ENCODE data around the gene IL3.

The IL3 gene

DNA sequence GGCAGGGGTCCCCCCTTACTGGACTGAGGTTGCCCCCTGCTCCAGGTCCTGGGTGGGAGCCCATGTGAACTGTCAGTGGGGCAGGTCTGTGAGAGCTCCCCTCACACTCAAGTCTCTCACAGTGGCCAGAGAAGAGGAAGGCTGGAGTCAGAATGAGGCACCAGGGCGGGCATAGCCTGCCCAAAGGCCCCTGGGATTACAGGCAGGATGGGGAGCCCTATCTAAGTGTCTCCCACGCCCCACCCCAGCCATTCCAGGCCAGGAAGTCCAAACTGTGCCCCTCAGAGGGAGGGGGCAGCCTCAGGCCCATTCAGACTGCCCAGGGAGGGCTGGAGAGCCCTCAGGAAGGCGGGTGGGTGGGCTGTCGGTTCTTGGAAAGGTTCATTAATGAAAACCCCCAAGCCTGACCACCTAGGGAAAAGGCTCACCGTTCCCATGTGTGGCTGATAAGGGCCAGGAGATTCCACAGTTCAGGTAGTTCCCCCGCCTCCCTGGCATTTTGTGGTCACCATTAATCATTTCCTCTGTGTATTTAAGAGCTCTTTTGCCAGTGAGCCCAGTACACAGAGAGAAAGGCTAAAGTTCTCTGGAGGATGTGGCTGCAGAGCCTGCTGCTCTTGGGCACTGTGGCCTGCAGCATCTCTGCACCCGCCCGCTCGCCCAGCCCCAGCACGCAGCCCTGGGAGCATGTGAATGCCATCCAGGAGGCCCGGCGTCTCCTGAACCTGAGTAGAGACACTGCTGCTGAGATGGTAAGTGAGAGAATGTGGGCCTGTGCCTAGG is 13.0 kb downstream of the IL3 start, which contains the start of gene CSF2:
Gene CSF2, plus strand, starts transcription at position 559 of the 783 bp plus-strand sequence. Its CDS starts 35 bp downstream, at position 594.
- DNase-seq: peak; percentile 66

DNA sequence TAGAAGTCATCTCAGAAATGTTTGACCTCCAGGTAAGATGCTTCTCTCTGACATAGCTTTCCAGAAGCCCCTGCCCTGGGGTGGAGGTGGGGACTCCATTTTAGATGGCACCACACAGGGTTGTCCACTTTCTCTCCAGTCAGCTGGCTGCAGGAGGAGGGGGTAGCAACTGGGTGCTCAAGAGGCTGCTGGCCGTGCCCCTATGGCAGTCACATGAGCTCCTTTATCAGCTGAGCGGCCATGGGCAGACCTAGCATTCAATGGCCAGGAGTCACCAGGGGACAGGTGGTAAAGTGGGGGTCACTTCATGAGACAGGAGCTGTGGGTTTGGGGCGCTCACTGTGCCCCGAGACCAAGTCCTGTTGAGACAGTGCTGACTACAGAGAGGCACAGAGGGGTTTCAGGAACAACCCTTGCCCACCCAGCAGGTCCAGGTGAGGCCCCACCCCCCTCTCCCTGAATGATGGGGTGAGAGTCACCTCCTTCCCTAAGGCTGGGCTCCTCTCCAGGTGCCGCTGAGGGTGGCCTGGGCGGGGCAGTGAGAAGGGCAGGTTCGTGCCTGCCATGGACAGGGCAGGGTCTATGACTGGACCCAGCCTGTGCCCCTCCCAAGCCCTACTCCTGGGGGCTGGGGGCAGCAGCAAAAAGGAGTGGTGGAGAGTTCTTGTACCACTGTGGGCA is 13.8 kb downstream of the IL3 start:
- no peak for DNase-seq

GRCh38 chr5:132074772-132075718 is 14.6 kb downstream of the IL3 start:
- DNase-seq: no peak

DNA sequence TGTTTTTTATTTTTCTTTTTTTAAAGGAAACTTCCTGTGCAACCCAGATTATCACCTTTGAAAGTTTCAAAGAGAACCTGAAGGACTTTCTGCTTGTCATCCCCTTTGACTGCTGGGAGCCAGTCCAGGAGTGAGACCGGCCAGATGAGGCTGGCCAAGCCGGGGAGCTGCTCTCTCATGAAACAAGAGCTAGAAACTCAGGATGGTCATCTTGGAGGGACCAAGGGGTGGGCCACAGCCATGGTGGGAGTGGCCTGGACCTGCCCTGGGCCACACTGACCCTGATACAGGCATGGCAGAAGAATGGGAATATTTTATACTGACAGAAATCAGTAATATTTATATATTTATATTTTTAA is 15.2 kb downstream of the IL3 start:
- no peak for DNase-seq

- no peak for DNase-seq
These were observed 15.9 kb downstream of the IL3 start for GRCh38 chr5:132076202-132076830.

DNA sequence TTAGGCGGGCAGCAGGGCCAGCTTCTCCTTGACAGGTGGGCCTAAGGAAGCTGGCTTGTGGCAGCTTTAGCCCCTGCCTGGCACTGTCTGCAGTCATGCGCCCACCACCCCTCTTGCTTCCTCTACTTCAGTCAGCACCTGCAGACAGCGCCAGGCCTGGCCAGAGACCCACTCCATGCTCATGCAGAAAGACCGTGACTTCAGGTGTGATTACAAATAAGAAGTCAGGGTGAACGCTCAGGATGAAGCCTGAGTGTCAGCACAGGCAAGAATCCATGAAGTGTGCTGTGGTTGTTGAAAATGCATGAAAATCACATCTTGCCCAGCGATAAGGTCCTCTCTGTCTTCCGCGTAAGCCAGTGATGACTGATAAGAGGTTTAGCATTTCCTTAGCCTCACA is 16.5 kb downstream of the IL3 start:
- no peak for DNase-seq

DNA sequence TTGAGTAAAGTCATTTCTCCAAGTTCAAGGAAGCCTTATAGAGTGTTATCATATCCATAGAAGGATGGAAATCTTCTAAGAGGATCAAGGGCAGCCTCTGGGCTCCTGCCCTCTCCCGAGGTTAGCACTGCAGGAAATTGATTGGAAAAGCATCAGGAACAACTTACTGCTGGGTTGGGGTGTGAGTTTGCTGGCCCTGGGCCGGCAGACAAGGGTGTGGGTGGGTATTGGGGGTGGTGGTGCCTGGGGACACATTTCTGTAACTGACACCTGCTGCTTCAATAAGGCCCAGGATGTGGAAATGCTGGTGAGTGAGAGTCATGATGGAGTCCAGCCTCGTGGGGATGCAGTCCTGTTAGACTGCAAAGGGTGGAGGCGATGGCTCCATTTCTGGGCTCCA is 18.6 kb downstream of the IL3 start:
- no peak for DNase-seq

- no peak for DNase-seq
These were observed 19.2 kb downstream of the IL3 start for GRCh38 chr5:132079619-132080018.

DNA sequence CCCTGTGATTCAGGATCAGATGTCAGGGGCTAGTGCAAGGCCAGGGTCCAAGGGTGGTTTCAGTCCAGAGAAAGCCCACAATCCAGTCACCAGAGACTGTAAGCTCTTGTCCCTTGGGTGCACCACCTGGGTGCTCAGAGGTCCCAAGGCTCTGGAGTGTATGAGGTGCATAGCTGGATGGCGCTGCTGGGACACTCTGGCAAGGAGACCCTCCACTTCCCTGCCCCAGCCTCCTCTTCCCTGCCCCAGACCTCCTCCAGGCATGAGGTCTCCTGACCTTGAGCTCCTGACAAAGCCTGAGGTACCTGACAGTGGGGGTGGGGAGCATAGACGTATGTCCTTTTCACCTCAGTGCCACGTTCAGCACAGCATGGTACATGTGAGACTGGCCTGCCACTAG is 20.1 kb downstream of the IL3 start:
- no peak for DNase-seq

DNA sequence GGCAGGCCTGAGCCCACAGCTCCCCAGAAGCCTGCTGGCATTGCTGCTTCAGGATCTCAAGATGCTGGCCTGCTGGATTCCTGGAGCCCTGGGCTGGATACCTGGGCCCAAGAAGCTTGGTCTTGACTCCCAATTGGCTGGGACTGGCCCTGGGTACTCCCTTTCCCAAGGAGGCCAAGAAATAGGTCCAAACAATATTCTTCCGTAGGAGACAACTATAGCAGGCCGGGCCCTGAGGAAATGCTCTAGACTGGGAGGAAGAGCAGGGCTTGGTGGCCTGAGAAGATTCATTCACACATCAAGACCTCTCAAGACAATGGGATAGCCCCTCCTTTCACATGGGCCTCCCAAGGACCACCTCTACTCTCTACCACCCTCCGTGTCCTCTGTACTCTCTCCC is 21.0 kb downstream of the IL3 start:
- no peak for DNase-seq

- DNase-seq: no peak
These were observed 22.0 kb downstream of the IL3 start for GRCh38 chr5:132082329-132083023.

DNA sequence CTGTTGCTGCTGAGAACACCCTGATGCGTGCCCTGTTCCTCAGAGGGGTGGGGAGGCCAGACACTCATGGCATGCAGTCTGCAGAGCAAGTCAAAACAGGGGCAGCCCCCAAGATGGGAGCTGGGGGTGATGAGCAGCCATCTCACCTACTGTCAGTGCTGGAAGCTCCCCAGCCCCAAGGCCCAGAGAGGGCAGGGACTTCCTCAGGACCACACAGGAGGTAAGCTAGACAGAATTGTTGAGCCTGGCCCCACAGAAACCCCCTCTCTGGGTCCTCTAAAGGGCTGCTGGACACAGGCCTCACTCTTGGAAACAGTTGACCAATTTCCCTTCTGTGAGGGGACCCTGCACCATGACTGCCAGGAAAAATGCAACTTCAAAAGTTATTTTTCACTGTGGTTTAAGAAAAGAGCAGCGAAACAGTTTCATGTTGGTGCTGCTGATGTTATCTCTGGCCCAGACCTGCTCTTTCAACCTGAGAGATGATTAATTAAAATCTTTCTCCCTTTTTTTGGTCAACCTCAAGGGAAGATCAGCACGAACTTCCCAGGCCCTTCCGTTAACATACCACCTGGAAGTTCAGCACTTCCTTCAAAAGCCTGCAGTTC is 22.7 kb downstream of the IL3 start:
- no peak for DNase-seq

- no peak for DNase-seq
These were observed 25.2 kb downstream of the IL3 start for GRCh38 chr5:132085686-132086085.

- DNase-seq: peak; percentile 99
These were observed 25.9 kb downstream of the IL3 start for GRCh38 chr5:132086277-132086794.

- DNase-seq: no peak
These were observed 26.7 kb downstream of the IL3 start for GRCh38 chr5:132087176-132087575.

- no peak for DNase-seq
These were observed 27.2 kb downstream of the IL3 start for GRCh38 chr5:132087661-132088060.

GRCh38 chr5:132089363-132089762 is 28.9 kb downstream of the IL3 start:
- DNase-seq: no peak

DNA sequence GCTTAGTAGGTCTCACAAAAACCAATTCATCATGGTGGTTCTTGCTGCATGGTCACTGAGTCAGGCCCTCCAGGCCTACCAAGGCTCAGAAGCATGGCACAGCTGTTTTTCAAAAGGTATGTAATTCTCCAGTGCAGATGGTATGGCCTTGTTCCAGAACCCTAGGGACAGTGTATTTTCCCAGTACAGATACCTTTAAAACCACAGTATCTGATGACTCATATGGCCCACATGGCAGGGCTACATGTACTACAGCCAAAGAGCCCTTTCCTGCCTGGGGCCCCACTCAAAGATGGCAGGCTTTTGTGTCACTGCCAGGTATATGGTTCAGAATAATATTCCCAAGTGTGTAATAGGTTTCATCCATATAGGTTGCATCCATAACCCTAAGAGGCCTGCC is 29.7 kb downstream of the IL3 start:
- DNase-seq: peak; percentile 92

- no peak for DNase-seq
These were observed 32.8 kb downstream of the IL3 start for GRCh38 chr5:132093271-132093670.

- peak; percentile 98 for DNase-seq
These were observed 34.1 kb downstream of the IL3 start for GRCh38 chr5:132094393-132095076.

- no peak for DNase-seq
These were observed 34.6 kb downstream of the IL3 start for GRCh38 chr5:132095077-132095410.

Data from EL (cell line).